GM12864 (cell line): ENCODE measurements around the gene STK17A.
A peak's percentile ranks its signal among the peaks of the same experiment; 100 is the strongest.
"Not testable (repeated sequence)": the region's sequence is repeated elsewhere in the genome, so short reads cannot be mapped to it uniquely, and the experiment has no call there.

Experiments
- DNase-seq: peaks from one replicate; pipeline ENCODE4 v3.0.0-alpha.2; 2011; ENCODE audit warnings: low read depth
- H3K4me3 ChIP-seq: 2 replicates; pipeline ENCODE4 v1.5.1; 2011; ENCODE audit warnings: mild to moderate bottlenecking, low read depth, low read length, control low read depth
- CTCF ChIP-seq: IDR thresholded peaks from 2 replicates; pipeline ENCODE4 v1.5.1; 2011; ENCODE audit warnings: low read depth, mild to moderate bottlenecking, moderate library complexity, low read length, control low read depth, inconsistent platforms; ENCODE audit errors: missing control alignments

The STK17A gene

GRCh38 chr7:43576241-43576640 is 6.7 kb upstream of the STK17A start:
- H3K4me3 ChIP-seq, result no peak overlapping the region
- DNase-seq, result no peak
- TF ChIP-seq CTCF, result no peak

GRCh38 chr7:43577485-43577951 is 5.4 kb upstream of the STK17A start:
- H3K4me3 ChIP-seq, result no peak overlapping the region
- no peak for DNase-seq
- no peak for TF ChIP-seq CTCF

- peak; percentile 12 for TF ChIP-seq CTCF
- peak; percentile 65 for DNase-seq
- H3K4me3 ChIP-seq, result peak overlapping the region; percentile 100
Measured at GRCh38 chr7:43583424-43584194, 701 bp downstream of the STK17A start.

- H3K4me3 ChIP-seq, result peak overlapping the region; percentile 100
- no peak for DNase-seq
- TF ChIP-seq CTCF, result no peak
Measured at GRCh38 chr7:43584195-43584586, 1.3 kb downstream of the STK17A start.

GRCh38 chr7:43584733-43585132 is 1.8 kb downstream of the STK17A start:
- not testable (repeated sequence) for DNase-seq
- H3K4me3 ChIP-seq, result peak overlapping the region; percentile 100

GRCh38 chr7:43585562-43585961 is 2.7 kb downstream of the STK17A start:
- peak overlapping the region; percentile 100 for H3K4me3 ChIP-seq
- no peak for TF ChIP-seq CTCF
- no peak for DNase-seq

- peak overlapping the region; percentile 100 for H3K4me3 ChIP-seq
Measured at GRCh38 chr7:43586251-43586900, 3.5 kb downstream of the STK17A start.

More at GRCh38 chr7:43586251-43586900, 3.5 kb downstream of the STK17A start:
- no peak for TF ChIP-seq CTCF
- DNase-seq, result no peak
